Neural cell (in vitro differentiated cells): ENCODE data around the gene PHACTR4. TPM values are rescaled to one million over a fixed set of nuclear protein-coding genes. Genes with fewer than 3 reads are reported as not detected.
"Not testable (repeated sequence)": the region's sequence is repeated elsewhere in the genome, so short reads cannot be mapped to it uniquely, and the experiment has no call there.

Experiments
- H2AFZ ChIP-seq: fragments of 200-600, 300-800 bp; sonication (generic), shearing (Covaris generic); 2 replicates; pipeline ENCODE4 v1.6.0; 2014; ENCODE audit warnings: low read depth, mild to moderate bottlenecking, antibody characterized with exemption, low read length, moderate library complexity
- H3F3A ChIP-seq: fragments of 200-600 bp; shearing (Covaris generic); 2 replicates; pipeline ENCODE4 v1.6.1; 2016; ENCODE audit warnings: mild to moderate bottlenecking, moderate library complexity, mixed read lengths, antibody characterized with exemption, low read length; ENCODE audit not compliant: insufficient read depth, poor library complexity, severe bottlenecking
- H3K27ac ChIP-seq: fragments of 200-600, 300-800 bp; sonication (generic), shearing (Covaris generic); 2 replicates; pipeline ENCODE4 v1.5.1; 2014; ENCODE audit warnings: mild to moderate bottlenecking, low read length, moderate library complexity
- H3K27me3 ChIP-seq: fragments of 300-800, 200-600 bp; sonication (generic), shearing (Covaris generic); 2 replicates; pipeline ENCODE4 v1.6.0; 2014; ENCODE audit warnings: mild to moderate bottlenecking, low read depth, low read length, moderate library complexity; ENCODE audit not compliant: insufficient read depth
- H3K36me3 ChIP-seq: fragments of 300-800, 200-600 bp; sonication (generic), shearing (Covaris generic); 2 replicates; pipeline ENCODE4 v1.5.1; 2014; ENCODE audit warnings: mild to moderate bottlenecking, antibody characterized with exemption, low read length, moderate library complexity; ENCODE audit not compliant: insufficient read depth
- H3K4me2 ChIP-seq: fragments of 300-800, 200-600 bp; sonication (generic), shearing (Covaris generic); 2 replicates; pipeline ENCODE4 v1.6.0; 2014; ENCODE audit warnings: mild to moderate bottlenecking, low read length
- H3K4me3 ChIP-seq: fragments of 300-800, 200-600 bp; sonication (generic), shearing (Covaris generic); 2 replicates; pipeline ENCODE4 v1.5.1; 2014; ENCODE audit warnings: mild to moderate bottlenecking, low read length, moderate library complexity
- H3K79me2 ChIP-seq: fragments of 200-600 bp; shearing (Covaris generic); replicated peaks from 2 replicates; pipeline ENCODE4 v1.6.0; 2014; ENCODE audit warnings: mild to moderate bottlenecking, low read length, moderate library complexity; ENCODE audit not compliant: insufficient read depth
- H3K9ac ChIP-seq: fragments of 300-800, 200-600 bp; sonication (generic), shearing (Covaris generic); 2 replicates; pipeline ENCODE4 v1.6.1; 2016; ENCODE audit warnings: mild to moderate bottlenecking, low read length, mixed read lengths
- H3K9me2 ChIP-seq: fragments of 200-600 bp; shearing (Covaris generic); 2 replicates; pipeline ENCODE4 v1.6.1; 2016; ENCODE audit warnings: mild to moderate bottlenecking, low read length, mixed read lengths; ENCODE audit not compliant: insufficient read depth
- H3K9me3 ChIP-seq: fragments of 200-600, 300-800 bp; sonication (generic), shearing (Covaris generic); 2 replicates; pipeline ENCODE4 v1.6.1; 2016; ENCODE audit warnings: mild to moderate bottlenecking, mixed run types, low read length, moderate library complexity, mixed read lengths
- H4K20me1 ChIP-seq: fragments of 200-600 bp; shearing (Covaris generic); 2 replicates; pipeline ENCODE4 v1.6.1; 2016; ENCODE audit warnings: mild to moderate bottlenecking, mixed run types; ENCODE audit not compliant: insufficient read depth
- CTCF ChIP-seq: fragments of 450-650 bp; IDR thresholded peaks from 2 replicates; pipeline ENCODE4 v1.5.1; 2014; ENCODE audit warnings: antibody characterized with exemption, mild to moderate bottlenecking, moderate library complexity; ENCODE audit not compliant: poor library complexity, severe bottlenecking
- EP300 ChIP-seq: fragments of 450-650 bp; conservative IDR thresholded peaks from 2 replicates; pipeline ENCODE4 v1.6.1; 2014; ENCODE audit warnings: antibody characterized with exemption, mild to moderate bottlenecking, moderate library complexity; ENCODE audit not compliant: poor library complexity, severe bottlenecking
- EZH2 ChIP-seq: fragments of 200-600, 300-800 bp; shearing (Covaris generic), sonication (generic); IDR thresholded peaks from 2 replicates; pipeline ENCODE4 v1.6.1; 2014; ENCODE audit warnings: antibody characterized with exemption, low read length, borderline replicate concordance, mild to moderate bottlenecking; ENCODE audit not compliant: insufficient read depth, poor library complexity, severe bottlenecking
- MXI1 ChIP-seq: fragments of 450-650 bp; conservative IDR thresholded peaks from 2 replicates; pipeline ENCODE4 v1.6.1; 2014; ENCODE audit warnings: antibody characterized with exemption, mild to moderate bottlenecking; ENCODE audit not compliant: poor library complexity, severe bottlenecking
- POLR2AphosphoS5 ChIP-seq: IDR thresholded peaks from 2 replicates; pipeline ENCODE4 v1.6.1; 2012
- RAD21 ChIP-seq: fragments of 450-650 bp; conservative IDR thresholded peaks from 2 replicates; pipeline ENCODE4 v1.6.1; 2014; ENCODE audit warnings: antibody characterized with exemption, mild to moderate bottlenecking, moderate library complexity
- SMC3 ChIP-seq: fragments of 450-650 bp; conservative IDR thresholded peaks from 2 replicates; pipeline ENCODE4 v1.6.1; 2014; ENCODE audit warnings: antibody characterized with exemption, mild to moderate bottlenecking, moderate library complexity; ENCODE audit not compliant: poor library complexity
- TAF1 ChIP-seq: IDR thresholded peaks from 2 replicates; pipeline ENCODE4 v1.6.1; 2012; ENCODE audit warnings: low read depth
- polyA plus RNA-seq: library from polyadenylated mRNA; depleted of rRNA; stranded (reverse); fragments of >200 nt; gene quantifications from 2 replicates; pipeline ENCODE4 v1.2.3, GENCODE V29; 2014
- TF ChIP-seq, protein P1 (sequence below): IDR thresholded peaks from 2 replicates; pipeline ENCODE4 v1.6.1; 2012; ENCODE audit warnings: borderline replicate concordance

Gene PHACTR4
- polyA plus RNA-seq, 1 donor from 2014 or later = 7.9 TPM

DNA sequence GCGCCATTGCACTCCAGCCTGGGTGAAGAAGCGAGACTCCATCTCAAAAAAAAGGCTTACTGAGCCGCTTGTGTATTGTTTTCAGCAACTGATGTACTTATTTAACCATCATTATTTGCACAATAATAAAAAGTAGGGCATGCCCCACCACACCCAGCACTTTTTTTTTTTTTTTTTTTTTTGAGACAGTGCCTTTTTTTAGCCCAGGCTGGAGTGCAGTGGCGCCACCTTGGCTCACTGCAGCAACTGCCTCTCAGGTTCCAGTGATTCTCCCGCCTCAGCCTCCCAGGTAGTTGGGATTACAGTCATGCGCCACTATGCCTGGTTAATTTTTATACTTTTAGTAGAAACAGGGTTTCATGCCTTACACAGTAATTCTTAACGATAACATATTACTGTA lies 171.1 kb downstream of the PHACTR4 start:
- no peaks in the 10 kb centered on the region for H3K9me3 ChIP-seq
- H3K4me3 ChIP-seq = no peak overlapping the region
- H2AFZ ChIP-seq = no peak overlapping the region
- TF ChIP-seq, protein P1, sequence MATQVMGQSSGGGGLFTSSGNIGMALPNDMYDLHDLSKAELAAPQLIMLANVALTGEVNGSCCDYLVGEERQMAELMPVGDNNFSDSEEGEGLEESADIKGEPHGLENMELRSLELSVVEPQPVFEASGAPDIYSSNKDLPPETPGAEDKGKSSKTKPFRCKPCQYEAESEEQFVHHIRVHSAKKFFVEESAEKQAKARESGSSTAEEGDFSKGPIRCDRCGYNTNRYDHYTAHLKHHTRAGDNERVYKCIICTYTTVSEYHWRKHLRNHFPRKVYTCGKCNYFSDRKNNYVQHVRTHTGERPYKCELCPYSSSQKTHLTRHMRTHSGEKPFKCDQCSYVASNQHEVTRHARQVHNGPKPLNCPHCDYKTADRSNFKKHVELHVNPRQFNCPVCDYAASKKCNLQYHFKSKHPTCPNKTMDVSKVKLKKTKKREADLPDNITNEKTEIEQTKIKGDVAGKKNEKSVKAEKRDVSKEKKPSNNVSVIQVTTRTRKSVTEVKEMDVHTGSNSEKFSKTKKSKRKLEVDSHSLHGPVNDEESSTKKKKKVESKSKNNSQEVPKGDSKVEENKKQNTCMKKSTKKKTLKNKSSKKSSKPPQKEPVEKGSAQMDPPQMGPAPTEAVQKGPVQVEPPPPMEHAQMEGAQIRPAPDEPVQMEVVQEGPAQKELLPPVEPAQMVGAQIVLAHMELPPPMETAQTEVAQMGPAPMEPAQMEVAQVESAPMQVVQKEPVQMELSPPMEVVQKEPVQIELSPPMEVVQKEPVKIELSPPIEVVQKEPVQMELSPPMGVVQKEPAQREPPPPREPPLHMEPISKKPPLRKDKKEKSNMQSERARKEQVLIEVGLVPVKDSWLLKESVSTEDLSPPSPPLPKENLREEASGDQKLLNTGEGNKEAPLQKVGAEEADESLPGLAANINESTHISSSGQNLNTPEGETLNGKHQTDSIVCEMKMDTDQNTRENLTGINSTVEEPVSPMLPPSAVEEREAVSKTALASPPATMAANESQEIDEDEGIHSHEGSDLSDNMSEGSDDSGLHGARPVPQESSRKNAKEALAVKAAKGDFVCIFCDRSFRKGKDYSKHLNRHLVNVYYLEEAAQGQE = no peak
- TF ChIP-seq RAD21 = no peak
- no peak for TF ChIP-seq POLR2AphosphoS5
- TF ChIP-seq EP300 = no peak
- TF ChIP-seq TAF1 = no peak
- no peak for TF ChIP-seq EZH2
- TF ChIP-seq MXI1 = no peak
- no peak for TF ChIP-seq SMC3
- TF ChIP-seq CTCF = no peak
- no peaks in the 10 kb centered on the region for H3K27me3 ChIP-seq
- H3K9ac ChIP-seq = no peak overlapping the region
- H3K9me2 ChIP-seq = no peaks in the 10 kb centered on the region
- H3K79me2 ChIP-seq = no peaks in the 10 kb centered on the region
- H3F3A ChIP-seq = no peaks in the 10 kb centered on the region
- H3K4me2 ChIP-seq = no peak overlapping the region
- peaks cover 6% of the 10 kb centered on the region for H3K36me3 ChIP-seq
- H3K27ac ChIP-seq = no peak overlapping the region
- no peaks in the 10 kb centered on the region for H4K20me1 ChIP-seq

DNA sequence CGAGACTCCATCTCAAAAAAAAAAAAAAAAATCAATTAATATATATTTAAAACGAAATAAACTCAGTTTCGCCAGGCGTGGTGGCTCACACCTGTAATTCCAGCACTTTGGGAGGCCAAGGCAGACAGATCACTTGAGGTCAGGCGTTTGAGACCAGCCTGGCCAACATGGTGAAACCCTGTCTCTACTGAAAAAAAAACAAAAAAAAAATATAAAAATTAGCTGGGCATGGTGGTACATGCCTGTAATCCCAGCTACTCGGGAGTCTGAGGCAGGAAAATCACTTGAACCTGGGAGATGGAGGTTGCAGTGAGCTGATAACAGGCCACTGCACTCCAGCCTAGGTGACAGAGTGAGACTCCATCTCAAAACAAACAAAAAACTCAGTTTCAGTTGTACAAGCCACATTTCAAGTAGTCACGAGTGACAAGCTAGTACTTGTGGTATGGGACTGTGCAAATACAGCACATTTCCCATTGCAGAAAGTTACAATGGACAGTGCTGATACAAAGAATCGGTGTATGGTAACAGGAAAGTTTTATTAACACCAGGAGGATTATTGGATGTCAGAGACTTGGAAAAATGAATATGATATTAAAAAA lies 172.0 kb downstream of the PHACTR4 start:
- H3K9me2 ChIP-seq, H3K9ac ChIP-seq, H3F3A ChIP-seq, H3K4me3 ChIP-seq, H3K4me2 ChIP-seq, H3K27me3 ChIP-seq, H4K20me1 ChIP-seq, H3K36me3 ChIP-seq, H3K9me3 ChIP-seq, H3K27ac ChIP-seq, H2AFZ ChIP-seq, H3K79me2 ChIP-seq: not testable (repeated sequence)

GRCh38 chr1:28545246-28545628 lies 175.7 kb downstream of the PHACTR4 start:
- Histone ChIP-seq H3K27ac (no peak overlapping the region), H3K27me3 (no peaks in the 10 kb centered on the region), H3F3A (no peaks in the 10 kb centered on the region)

More at GRCh38 chr1:28545246-28545628, 175.7 kb downstream of the PHACTR4 start:
- Histone ChIP-seq H4K20me1 (no peaks in the 10 kb centered on the region), H3K9me2 (no peaks in the 10 kb centered on the region), H3K4me3 (no peak overlapping the region), H3K9ac (no peak overlapping the region), H3K4me2 (no peak overlapping the region), H3K79me2 (no peaks in the 10 kb centered on the region), H3K36me3 (no peaks in the 10 kb centered on the region), H3K9me3 (no peaks in the 10 kb centered on the region), H2AFZ (no peak overlapping the region)
- TF ChIP-seq MXI1 = no peak
